Breast epithelium (tissue), 3 donors: Measurements from ENCODE around the gene NUMBL.

Experiments
- CTCF ChIP-seq, 3 donors: fragments of 450-650 bp; IDR thresholded peaks; one replicate each; pipeline ENCODE4 v1.5.1; 2016 to 2017; ENCODE audit warnings: antibody characterized with exemption in 3 of 3, mild to moderate bottlenecking in 3 of 3, moderate library complexity in 3 of 3
- POLR2A ChIP-seq: fragments of 450-650 bp; IDR thresholded peaks from one replicate; pipeline ENCODE4 v1.6.1; 2016; ENCODE audit warnings: antibody characterized with exemption, mild to moderate bottlenecking, moderate library complexity

- TF ChIP-seq POLR2A (no peak), CTCF (IDR thresholded peaks at IDR 0.05) (no peak)
Observed at GRCh38 chr19:40633207-40633606, 57.2 kb downstream of the NUMBL start.
